ENCODE measurements around the gene SEC63. TPM values are rescaled to one million over a fixed set of nuclear protein-coding genes. Genes with fewer than 3 reads are reported as not detected.
"Not testable (repeated sequence)": the region's sequence is repeated elsewhere in the genome, so short reads cannot be mapped to it uniquely, and the experiment has no call there.

The SEC63 gene
- total RNA-seq, 1 experiment from 2014 or later = 124 TPM

GRCh38 chr6:107917451-107918375 lies 40.3 kb downstream of the SEC63 start:
- H3K27me3 Mint-ChIP-seq (ENCODE audit: insufficient read depth, unreplicated experiment) = no peaks in the 10 kb centered on the region
- no peak for DNase-seq
- H3K4me3 ChIP-seq (ENCODE audit: low read depth, low read length) = no peak overlapping the region
- CTCF ChIA-PET = no interaction called here
- no peaks in the 10 kb centered on the region for H3K9me3 ChIP-seq
- no peaks in the 10 kb centered on the region; the same call in 1 of the 2 replicates for H3K36me3 ChIP-seq (ENCODE audit: control insufficient read depth, insufficient read depth, low read length)
- H3K27ac Mint-ChIP-seq (ENCODE audit: unreplicated experiment) = no peak overlapping the region
- intact Hi-C loops (cut with micrococcal nuclease; ENCODE audit: unreplicated experiment) = no loop called here
- H3K4me3 Mint-ChIP-seq (ENCODE audit: unreplicated experiment) = no peak overlapping the region
- H3K36me3 Mint-ChIP-seq (ENCODE audit: insufficient read depth, unreplicated experiment) = peaks cover 49% of the 10 kb centered on the region
- no TSS peak for BruUV-seq (replicated peaks)
- no peaks in the 10 kb centered on the region for H3K4me1 Mint-ChIP-seq (ENCODE audit: low read depth, unreplicated experiment)
- no peaks in the 10 kb centered on the region for H3K9me3 Mint-ChIP-seq (ENCODE audit: unreplicated experiment)
- no peaks in the 10 kb centered on the region for H3K4me1 ChIP-seq
- H3K27me3 ChIP-seq (replicated peaks; ENCODE audit: control insufficient read depth, insufficient read depth, low read length) = no peaks in the 10 kb centered on the region
- POLR2A ChIA-PET = no interaction called here
- TF ChIP-seq, protein P1, sequence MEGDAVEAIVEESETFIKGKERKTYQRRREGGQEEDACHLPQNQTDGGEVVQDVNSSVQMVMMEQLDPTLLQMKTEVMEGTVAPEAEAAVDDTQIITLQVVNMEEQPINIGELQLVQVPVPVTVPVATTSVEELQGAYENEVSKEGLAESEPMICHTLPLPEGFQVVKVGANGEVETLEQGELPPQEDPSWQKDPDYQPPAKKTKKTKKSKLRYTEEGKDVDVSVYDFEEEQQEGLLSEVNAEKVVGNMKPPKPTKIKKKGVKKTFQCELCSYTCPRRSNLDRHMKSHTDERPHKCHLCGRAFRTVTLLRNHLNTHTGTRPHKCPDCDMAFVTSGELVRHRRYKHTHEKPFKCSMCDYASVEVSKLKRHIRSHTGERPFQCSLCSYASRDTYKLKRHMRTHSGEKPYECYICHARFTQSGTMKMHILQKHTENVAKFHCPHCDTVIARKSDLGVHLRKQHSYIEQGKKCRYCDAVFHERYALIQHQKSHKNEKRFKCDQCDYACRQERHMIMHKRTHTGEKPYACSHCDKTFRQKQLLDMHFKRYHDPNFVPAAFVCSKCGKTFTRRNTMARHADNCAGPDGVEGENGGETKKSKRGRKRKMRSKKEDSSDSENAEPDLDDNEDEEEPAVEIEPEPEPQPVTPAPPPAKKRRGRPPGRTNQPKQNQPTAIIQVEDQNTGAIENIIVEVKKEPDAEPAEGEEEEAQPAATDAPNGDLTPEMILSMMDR (IDR thresholded peaks at IDR 0.05; ENCODE audit: insufficient read depth in 1 of 2, low read depth in 1 of 2, low read length in 1 of 2, severe bottlenecking in 1 of 2, unreplicated experiment in 1 of 2) = no peak

- CTCF ChIA-PET; H3K9me3 Mint-ChIP-seq (ENCODE audit: unreplicated experiment); H3K27me3 ChIP-seq (replicated peaks; ENCODE audit: control insufficient read depth, insufficient read depth, low read length): not testable (repeated sequence)
These were observed 41.0 kb downstream of the SEC63 start for GRCh38 chr6:107916961-107917360.

DNA sequence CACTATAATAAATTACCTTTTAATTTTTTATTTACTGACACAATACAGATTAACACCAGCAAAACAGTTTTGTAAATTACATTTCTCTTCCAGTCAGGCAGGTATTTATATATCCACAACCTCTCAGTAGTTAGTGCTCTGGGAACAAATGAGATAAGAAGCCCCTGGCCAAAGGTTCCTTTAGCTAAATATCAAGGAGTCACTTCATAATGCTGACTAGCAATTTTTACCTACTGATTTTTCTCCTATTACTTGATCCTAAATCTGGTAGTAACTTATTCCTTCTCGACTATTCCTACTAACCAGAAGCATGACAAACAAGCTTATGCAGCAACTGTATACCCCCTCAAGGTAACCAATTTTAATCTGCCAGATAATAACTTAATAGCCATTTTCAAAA lies 46.3 kb downstream of the SEC63 start:
- H3K27me3 Mint-ChIP-seq (ENCODE audit: insufficient read depth, unreplicated experiment) = no peaks in the 10 kb centered on the region
- H3K4me1 Mint-ChIP-seq (ENCODE audit: low read depth, unreplicated experiment) = no peaks in the 10 kb centered on the region
- Histone ChIP-seq H3K36me3 (ENCODE audit: control insufficient read depth, insufficient read depth, low read length) (no peaks in the 10 kb centered on the region; the same call in 1 of the 2 replicates), H3K9me3 (no peaks in the 10 kb centered on the region), H3K4me1 (no peaks in the 10 kb centered on the region), H3K4me3 (ENCODE audit: low read depth, low read length) (no peak overlapping the region), H3K27me3 (replicated peaks; ENCODE audit: control insufficient read depth, insufficient read depth, low read length) (no peaks in the 10 kb centered on the region)
- BruUV-seq (replicated peaks) = no TSS peak
- no peak overlapping the region for H3K27ac Mint-ChIP-seq (ENCODE audit: unreplicated experiment)
- peaks cover 33% of the 10 kb centered on the region for H3K36me3 Mint-ChIP-seq (ENCODE audit: insufficient read depth, unreplicated experiment)
- intact Hi-C loops (cut with micrococcal nuclease; ENCODE audit: unreplicated experiment) = no loop called here
- H3K4me3 Mint-ChIP-seq (ENCODE audit: unreplicated experiment) = no peak overlapping the region
- no peaks in the 10 kb centered on the region for H3K9me3 Mint-ChIP-seq (ENCODE audit: unreplicated experiment)
- TF ChIP-seq, protein P1 (IDR thresholded peaks at IDR 0.05; ENCODE audit: insufficient read depth in 1 of 2, low read depth in 1 of 2, low read length in 1 of 2, severe bottlenecking in 1 of 2, unreplicated experiment in 1 of 2) = no peak
- ChIA-PET CTCF (no interaction called here), POLR2A (no interaction called here)
- DNase-seq = no peak

More at GRCh38 chr6:107916961-107917360, 41.0 kb downstream of the SEC63 start:
- intact Hi-C loops (cut with micrococcal nuclease; ENCODE audit: unreplicated experiment); POLR2A ChIA-PET; H3K36me3 ChIP-seq (ENCODE audit: control insufficient read depth, insufficient read depth, low read length); H3K4me1 ChIP-seq; BruUV-seq (replicated peaks); DNase-seq; H3K4me3 ChIP-seq (ENCODE audit: low read depth, low read length); H3K9me3 ChIP-seq; H3K4me1 Mint-ChIP-seq (ENCODE audit: low read depth, unreplicated experiment); H3K27me3 Mint-ChIP-seq (ENCODE audit: insufficient read depth, unreplicated experiment); H3K4me3 Mint-ChIP-seq (ENCODE audit: unreplicated experiment); H3K27ac Mint-ChIP-seq (ENCODE audit: unreplicated experiment): not testable (repeated sequence)
- peaks cover 51% of the 10 kb centered on the region for H3K36me3 Mint-ChIP-seq (ENCODE audit: insufficient read depth, unreplicated experiment)
